GM23248 (cell line): ENCODE results near the gene TXNRD2.

Experiments
- EZH2 ChIP-seq: fragments of 200-600 bp; sonication (generic); IDR thresholded peaks from 2 replicates; pipeline ENCODE4 v1.6.1; 2018; ENCODE audit warnings: antibody characterized with exemption, mild to moderate bottlenecking; ENCODE audit not compliant: insufficient read depth, poor library complexity, severe bottlenecking
- EZH2phosphoT487 ChIP-seq: fragments of 200-600 bp; sonication (generic); IDR thresholded peaks from 2 replicates; pipeline ENCODE4 v1.6.1; 2018; ENCODE audit warnings: antibody characterized with exemption, moderate library complexity, mild to moderate bottlenecking, low read depth; ENCODE audit not compliant: insufficient read depth

- TF ChIP-seq EZH2 (no peak), EZH2phosphoT487 (no peak)
Observed at GRCh38 chr22:19867617-19868016, 74.0 kb downstream of the TXNRD2 start.
